Right lobe of liver (tissue), 4 donors: ENCODE data around the gene TTLL5.

ENCODE experiments used
- POLR2A ChIP-seq: fragments of 450-650 bp; IDR thresholded peaks from one replicate; pipeline ENCODE4 v1.6.1; 2017; ENCODE audit warnings: antibody characterized with exemption, mild to moderate bottlenecking
- TF ChIP-seq, protein P1 (sequence below), 4 donors: fragments of 200-600 bp in 3 of 4; fragments of 450-650 bp in 1 of 4; IDR thresholded peaks; one replicate each; pipeline versions ENCODE4 v1.5.1 to v1.8.0; 2016 to 2022; ENCODE audit warnings: antibody characterized with exemption in 4 of 4, mild to moderate bottlenecking in 2 of 4
- donor health status: DM: no; HTN: no; CAD: no.
- donor health status: DM: no; HTN: no; CAD: no.
- donor health status: DM: no; HTN: yes; CAD: no.

DNA sequence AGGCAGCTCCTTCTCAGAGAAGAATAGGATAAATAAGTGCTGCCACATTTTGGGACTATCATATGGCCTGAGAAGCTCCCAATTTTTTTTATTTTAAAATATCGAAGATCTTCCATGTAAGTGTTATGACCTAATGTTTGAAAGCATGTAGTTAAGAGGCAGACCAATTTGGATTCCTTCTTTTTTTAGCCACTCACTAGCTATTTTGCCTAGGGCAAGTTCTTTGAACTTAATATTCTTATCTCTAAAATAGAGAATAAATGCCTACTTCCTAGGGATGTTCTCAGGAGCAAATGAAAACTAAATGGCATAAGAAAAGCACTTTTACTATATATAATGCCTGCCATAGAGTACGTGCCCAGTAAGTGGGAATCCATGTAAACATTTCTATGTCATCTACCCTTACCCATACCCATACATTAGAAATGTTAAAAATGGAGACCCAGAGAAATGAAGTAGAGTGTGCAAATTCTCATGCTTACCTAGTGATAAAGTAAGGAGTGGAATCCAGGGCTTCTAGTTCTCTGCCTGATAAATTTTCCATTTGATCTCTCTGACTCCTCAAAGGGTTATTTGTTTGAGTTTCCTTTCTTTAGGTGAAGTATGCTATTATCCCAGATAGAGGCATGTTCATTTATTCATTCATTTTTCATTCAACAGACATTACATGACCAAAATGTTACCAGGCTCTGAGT lies 172.4 kb downstream of the TTLL5 start:
- TF ChIP-seq POLR2A, result no peak
- TF ChIP-seq, protein P1, sequence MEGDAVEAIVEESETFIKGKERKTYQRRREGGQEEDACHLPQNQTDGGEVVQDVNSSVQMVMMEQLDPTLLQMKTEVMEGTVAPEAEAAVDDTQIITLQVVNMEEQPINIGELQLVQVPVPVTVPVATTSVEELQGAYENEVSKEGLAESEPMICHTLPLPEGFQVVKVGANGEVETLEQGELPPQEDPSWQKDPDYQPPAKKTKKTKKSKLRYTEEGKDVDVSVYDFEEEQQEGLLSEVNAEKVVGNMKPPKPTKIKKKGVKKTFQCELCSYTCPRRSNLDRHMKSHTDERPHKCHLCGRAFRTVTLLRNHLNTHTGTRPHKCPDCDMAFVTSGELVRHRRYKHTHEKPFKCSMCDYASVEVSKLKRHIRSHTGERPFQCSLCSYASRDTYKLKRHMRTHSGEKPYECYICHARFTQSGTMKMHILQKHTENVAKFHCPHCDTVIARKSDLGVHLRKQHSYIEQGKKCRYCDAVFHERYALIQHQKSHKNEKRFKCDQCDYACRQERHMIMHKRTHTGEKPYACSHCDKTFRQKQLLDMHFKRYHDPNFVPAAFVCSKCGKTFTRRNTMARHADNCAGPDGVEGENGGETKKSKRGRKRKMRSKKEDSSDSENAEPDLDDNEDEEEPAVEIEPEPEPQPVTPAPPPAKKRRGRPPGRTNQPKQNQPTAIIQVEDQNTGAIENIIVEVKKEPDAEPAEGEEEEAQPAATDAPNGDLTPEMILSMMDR (IDR thresholded peaks at IDR 0.05), result no peak
